ENCODE measurements around the gene MMP7. TPM values are rescaled to one million over a fixed set of nuclear protein-coding genes. Genes with fewer than 3 reads are reported as not detected.

MMP7 gene
- not detected for total RNA-seq

- H3K27ac ChIP-seq (ENCODE audit: low read depth, low read length), result no peak within 1 kb of the TSS
- H3K27me3 ChIP-seq (ENCODE audit: control insufficient read depth in 3 of 3, insufficient read depth in 3 of 3, low read length in 3 of 3), result no peaks in the 10 kb centered on the region
- H3K4me3 ChIP-seq (ENCODE audit: low read length in 3 of 3), result no peak within 1 kb of the TSS
- no peak within 1 kb of the TSS for H3K9ac ChIP-seq (ENCODE audit: low read depth in 1 of 3, low read length in 3 of 3)
- no peaks in the 10 kb centered on the region for H3K9me3 ChIP-seq (ENCODE audit: control insufficient read depth in 3 of 3, low read length in 3 of 3)
- no peaks in the 10 kb centered on the region for H3K36me3 ChIP-seq (ENCODE audit: control insufficient read depth in 3 of 3, insufficient read depth in 3 of 3, low read length in 3 of 3)
- no peaks in the 10 kb centered on the region for H3K4me1 ChIP-seq (ENCODE audit: control insufficient read depth in 3 of 3, insufficient read depth in 3 of 3, low read length in 3 of 3)
These were observed at the start of gene MMP7 for GRCh38 chr11:102530558-102530957. Gene MMP7, minus strand, starts transcription at chr11:102530747. Its CDS starts 47 bp downstream, at chr11:102530700.

- no peaks in the 10 kb centered on the region for H3K27me3 ChIP-seq (ENCODE audit: control insufficient read depth in 3 of 3, insufficient read depth in 3 of 3, low read length in 3 of 3)
- no peak overlapping the region for H3K4me3 ChIP-seq (ENCODE audit: low read length in 3 of 3)
- H3K27ac ChIP-seq (ENCODE audit: low read depth, low read length), result no peak overlapping the region
- H3K9ac ChIP-seq (ENCODE audit: low read depth in 1 of 3, low read length in 3 of 3), result no peak overlapping the region
- no peaks in the 10 kb centered on the region for H3K4me1 ChIP-seq (ENCODE audit: control insufficient read depth in 3 of 3, insufficient read depth in 3 of 3, low read length in 3 of 3)
- H3K36me3 ChIP-seq (ENCODE audit: control insufficient read depth in 3 of 3, insufficient read depth in 3 of 3, low read length in 3 of 3), result no peaks in the 10 kb centered on the region
- no peaks in the 10 kb centered on the region for H3K9me3 ChIP-seq (ENCODE audit: control insufficient read depth in 3 of 3, low read length in 3 of 3)
These were observed 47.2 kb upstream of the MMP7 start for GRCh38 chr11:102577723-102578122.

GRCh38 chr11:102577182-102577581 lies 46.6 kb upstream of the MMP7 start:
- Histone ChIP-seq H3K4me1 (ENCODE audit: control insufficient read depth in 3 of 3, insufficient read depth in 3 of 3, low read length in 3 of 3) (no peaks in the 10 kb centered on the region), H3K4me3 (ENCODE audit: low read length in 3 of 3) (no peak overlapping the region), H3K9me3 (ENCODE audit: control insufficient read depth in 3 of 3, low read length in 3 of 3) (no peaks in the 10 kb centered on the region), H3K27ac (ENCODE audit: low read depth, low read length) (no peak overlapping the region), H3K27me3 (ENCODE audit: control insufficient read depth in 3 of 3, insufficient read depth in 3 of 3, low read length in 3 of 3) (no peaks in the 10 kb centered on the region), H3K9ac (ENCODE audit: low read depth in 1 of 3, low read length in 3 of 3) (no peak overlapping the region), H3K36me3 (ENCODE audit: control insufficient read depth in 3 of 3, insufficient read depth in 3 of 3, low read length in 3 of 3) (no peaks in the 10 kb centered on the region)

- no peak overlapping the region for H3K27ac ChIP-seq (ENCODE audit: low read depth, low read length)
- no peak overlapping the region for H3K9ac ChIP-seq (ENCODE audit: low read depth in 1 of 3, low read length in 3 of 3)
- no peaks in the 10 kb centered on the region for H3K4me1 ChIP-seq (ENCODE audit: control insufficient read depth in 3 of 3, insufficient read depth in 3 of 3, low read length in 3 of 3)
- H3K4me3 ChIP-seq (ENCODE audit: low read length in 3 of 3), result no peak overlapping the region
- no peaks in the 10 kb centered on the region for H3K36me3 ChIP-seq (ENCODE audit: control insufficient read depth in 3 of 3, insufficient read depth in 3 of 3, low read length in 3 of 3)
- no peaks in the 10 kb centered on the region for H3K27me3 ChIP-seq (ENCODE audit: control insufficient read depth in 3 of 3, insufficient read depth in 3 of 3, low read length in 3 of 3)
- no peaks in the 10 kb centered on the region for H3K9me3 ChIP-seq (ENCODE audit: control insufficient read depth in 3 of 3, low read length in 3 of 3)
These were observed 45.8 kb upstream of the MMP7 start for GRCh38 chr11:102576350-102576749.

- Histone ChIP-seq H3K4me1 (ENCODE audit: control insufficient read depth in 3 of 3, insufficient read depth in 3 of 3, low read length in 3 of 3) (no peaks in the 10 kb centered on the region), H3K9me3 (ENCODE audit: control insufficient read depth in 3 of 3, low read length in 3 of 3) (no peaks in the 10 kb centered on the region), H3K4me3 (ENCODE audit: low read length in 3 of 3) (no peak overlapping the region), H3K9ac (ENCODE audit: low read depth in 1 of 3, low read length in 3 of 3) (no peak overlapping the region), H3K36me3 (ENCODE audit: control insufficient read depth in 3 of 3, insufficient read depth in 3 of 3, low read length in 3 of 3) (no peaks in the 10 kb centered on the region), H3K27ac (ENCODE audit: low read depth, low read length) (no peak overlapping the region), H3K27me3 (ENCODE audit: control insufficient read depth in 3 of 3, insufficient read depth in 3 of 3, low read length in 3 of 3) (no peaks in the 10 kb centered on the region)
These were observed 44.5 kb upstream of the MMP7 start for GRCh38 chr11:102575012-102575411.

- Histone ChIP-seq H3K36me3 (ENCODE audit: control insufficient read depth in 3 of 3, insufficient read depth in 3 of 3, low read length in 3 of 3) (no peaks in the 10 kb centered on the region), H3K9me3 (ENCODE audit: control insufficient read depth in 3 of 3, low read length in 3 of 3) (no peaks in the 10 kb centered on the region)
These were observed 43.3 kb upstream of the MMP7 start for GRCh38 chr11:102573851-102574250.

GRCh38 chr11:102572554-102573220 lies 42.1 kb upstream of the MMP7 start:
- Histone ChIP-seq H3K36me3 (ENCODE audit: control insufficient read depth in 3 of 3, insufficient read depth in 3 of 3, low read length in 3 of 3) (no peaks in the 10 kb centered on the region), H3K27ac (ENCODE audit: low read depth, low read length) (no peak overlapping the region), H3K27me3 (ENCODE audit: control insufficient read depth in 3 of 3, insufficient read depth in 3 of 3, low read length in 3 of 3) (no peaks in the 10 kb centered on the region), H3K4me1 (ENCODE audit: control insufficient read depth in 3 of 3, insufficient read depth in 3 of 3, low read length in 3 of 3) (no peaks in the 10 kb centered on the region), H3K9me3 (ENCODE audit: control insufficient read depth in 3 of 3, low read length in 3 of 3) (no peaks in the 10 kb centered on the region), H3K9ac (ENCODE audit: low read depth in 1 of 3, low read length in 3 of 3) (no peak overlapping the region), H3K4me3 (ENCODE audit: low read length in 3 of 3) (no peak overlapping the region)

More at GRCh38 chr11:102573851-102574250, 43.3 kb upstream of the MMP7 start:
- Histone ChIP-seq H3K4me3 (ENCODE audit: low read length in 3 of 3) (no peak overlapping the region), H3K27ac (ENCODE audit: low read depth, low read length) (no peak overlapping the region), H3K27me3 (ENCODE audit: control insufficient read depth in 3 of 3, insufficient read depth in 3 of 3, low read length in 3 of 3) (no peaks in the 10 kb centered on the region), H3K9ac (ENCODE audit: low read depth in 1 of 3, low read length in 3 of 3) (no peak overlapping the region), H3K4me1 (ENCODE audit: control insufficient read depth in 3 of 3, insufficient read depth in 3 of 3, low read length in 3 of 3) (no peaks in the 10 kb centered on the region)

GRCh38 chr11:102568851-102569250 lies 38.3 kb upstream of the MMP7 start:
- no peaks in the 10 kb centered on the region for H3K27me3 ChIP-seq (ENCODE audit: control insufficient read depth in 3 of 3, insufficient read depth in 3 of 3, low read length in 3 of 3)
- H3K9ac ChIP-seq (ENCODE audit: low read depth in 1 of 3, low read length in 3 of 3), result no peak overlapping the region
- no peaks in the 10 kb centered on the region for H3K9me3 ChIP-seq (ENCODE audit: control insufficient read depth in 3 of 3, low read length in 3 of 3)
- H3K27ac ChIP-seq (ENCODE audit: low read depth, low read length), result no peak overlapping the region
- no peaks in the 10 kb centered on the region for H3K4me1 ChIP-seq (ENCODE audit: control insufficient read depth in 3 of 3, insufficient read depth in 3 of 3, low read length in 3 of 3)
- no peaks in the 10 kb centered on the region for H3K36me3 ChIP-seq (ENCODE audit: control insufficient read depth in 3 of 3, insufficient read depth in 3 of 3, low read length in 3 of 3)
- no peak overlapping the region for H3K4me3 ChIP-seq (ENCODE audit: low read length in 3 of 3)

- no peak overlapping the region for H3K4me3 ChIP-seq (ENCODE audit: low read length in 3 of 3)
- no peak overlapping the region for H3K27ac ChIP-seq (ENCODE audit: low read depth, low read length)
- no peaks in the 10 kb centered on the region for H3K27me3 ChIP-seq (ENCODE audit: control insufficient read depth in 3 of 3, insufficient read depth in 3 of 3, low read length in 3 of 3)
- H3K36me3 ChIP-seq (ENCODE audit: control insufficient read depth in 3 of 3, insufficient read depth in 3 of 3, low read length in 3 of 3), result no peaks in the 10 kb centered on the region
- H3K4me1 ChIP-seq (ENCODE audit: control insufficient read depth in 3 of 3, insufficient read depth in 3 of 3, low read length in 3 of 3), result no peaks in the 10 kb centered on the region
- no peak overlapping the region for H3K9ac ChIP-seq (ENCODE audit: low read depth in 1 of 3, low read length in 3 of 3)
- H3K9me3 ChIP-seq (ENCODE audit: control insufficient read depth in 3 of 3, low read length in 3 of 3), result no peaks in the 10 kb centered on the region
These were observed 35.6 kb upstream of the MMP7 start for GRCh38 chr11:102566112-102566511.

GRCh38 chr11:102564110-102564509 lies 33.6 kb upstream of the MMP7 start:
- no peak overlapping the region for H3K9ac ChIP-seq (ENCODE audit: low read depth in 1 of 3, low read length in 3 of 3)
- no peaks in the 10 kb centered on the region for H3K4me1 ChIP-seq (ENCODE audit: control insufficient read depth in 3 of 3, insufficient read depth in 3 of 3, low read length in 3 of 3)
- no peaks in the 10 kb centered on the region for H3K27me3 ChIP-seq (ENCODE audit: control insufficient read depth in 3 of 3, insufficient read depth in 3 of 3, low read length in 3 of 3)
- H3K36me3 ChIP-seq (ENCODE audit: control insufficient read depth in 3 of 3, insufficient read depth in 3 of 3, low read length in 3 of 3), result no peaks in the 10 kb centered on the region
- H3K9me3 ChIP-seq (ENCODE audit: control insufficient read depth in 3 of 3, low read length in 3 of 3), result no peaks in the 10 kb centered on the region
- no peak overlapping the region for H3K27ac ChIP-seq (ENCODE audit: low read depth, low read length)
- H3K4me3 ChIP-seq (ENCODE audit: low read length in 3 of 3), result no peak overlapping the region

Data from skeletal muscle tissue (tissue), 4 donors.